Erythroblast (primary cell): ENCODE measurements around the gene DNASE1L3.

Experiments used
- DNase-seq, 2 experiments: peaks; one replicate each; lab custom pipeline; 2025; lab: John Stamatoyannopoulos, UW
- GATA1 ChIP-seq: IDR thresholded peaks from 2 replicates; pipeline ENCODE4 v1.6.1; 2011; ENCODE audit warnings: low read depth, mild to moderate bottlenecking, control low read depth, low read length, moderate library complexity
- POLR2A ChIP-seq: IDR thresholded peaks from 2 replicates; pipeline ENCODE4 v1.6.1; 2011; ENCODE audit warnings: mild to moderate bottlenecking, low read length

DNASE1L3 gene

DNA sequence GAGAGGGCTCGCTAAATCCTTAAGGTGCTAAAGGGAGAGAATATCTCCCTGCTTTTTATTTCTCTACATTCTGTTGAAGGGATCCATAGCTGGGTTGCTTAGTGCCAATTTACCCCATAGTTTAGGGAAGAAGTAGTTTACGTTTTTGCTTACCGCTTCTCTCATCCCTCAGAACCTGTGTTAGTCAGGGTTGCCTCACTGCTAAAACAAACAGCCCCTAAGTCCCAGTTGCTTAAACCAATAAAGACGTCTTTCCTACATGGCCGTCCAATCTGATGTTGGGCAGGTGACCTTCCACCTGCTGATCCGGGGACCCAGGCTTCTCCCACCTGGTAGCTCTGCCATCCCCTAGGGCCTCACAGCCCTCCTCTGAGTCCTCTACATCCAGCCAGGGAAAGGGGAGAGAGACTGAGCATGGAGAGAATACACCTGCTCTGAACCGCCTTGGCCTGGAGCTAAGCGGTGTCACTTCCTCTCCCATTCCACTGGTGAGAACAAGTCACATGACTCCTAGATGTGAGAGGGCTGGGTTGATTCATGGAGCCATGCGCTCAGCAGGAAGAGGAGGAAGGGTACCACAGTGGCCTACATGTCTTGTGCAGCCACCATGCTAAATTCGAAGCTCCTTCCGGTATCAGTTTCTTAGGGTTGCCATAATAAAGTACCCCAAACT lies 26.3 kb downstream of the DNASE1L3 start:
- no peak for DNase-seq
- TF ChIP-seq GATA1 (no peak), POLR2A (no peak)

DNA sequence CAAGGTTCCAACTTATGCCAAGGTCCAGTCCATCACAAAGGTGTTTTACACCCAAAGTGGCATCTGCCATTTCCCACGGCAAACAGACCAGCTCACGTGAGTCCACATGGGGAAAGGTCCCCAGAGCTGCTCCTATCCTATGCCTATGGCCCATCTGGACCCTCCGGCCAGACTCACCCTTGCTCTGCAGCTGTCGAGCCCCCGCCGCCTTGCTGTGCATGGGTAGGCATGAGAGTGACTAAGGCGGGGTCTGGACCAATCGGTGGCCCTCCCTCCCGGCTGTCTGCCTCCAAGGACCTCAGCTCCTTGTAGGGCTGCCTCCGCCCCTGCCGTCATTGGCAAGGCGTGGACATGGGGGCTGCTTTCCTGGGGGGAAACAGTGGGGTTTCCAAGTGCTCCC lies 26.9 kb downstream of the DNASE1L3 start:
- TF ChIP-seq POLR2A (no peak), GATA1 (no peak)

DNA sequence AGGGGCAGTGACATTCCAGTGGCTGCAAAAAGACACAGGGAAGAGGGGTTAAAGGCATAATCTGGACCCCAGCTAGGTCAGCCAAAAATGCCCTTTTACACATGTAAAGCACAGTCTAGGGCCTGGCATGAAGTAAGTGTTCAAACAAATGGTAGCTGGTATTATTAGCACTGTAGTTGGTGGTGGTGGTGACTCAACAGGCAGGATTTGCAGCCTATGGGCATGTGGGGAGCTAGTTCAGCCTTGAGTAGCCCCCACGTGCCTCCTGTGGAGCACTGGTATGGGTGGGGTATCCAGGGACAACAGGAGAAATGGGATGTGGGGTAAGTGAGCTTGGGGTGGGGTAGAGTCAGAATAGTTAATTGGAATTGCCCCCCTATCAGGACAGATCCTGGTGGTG lies 27.6 kb downstream of the DNASE1L3 start:
- TF ChIP-seq POLR2A (no peak), GATA1 (no peak)
- DNase-seq = no peak

More for the DNA sequence above, 26.9 kb downstream of the DNASE1L3 start:
- DNase-seq = no peak

DNA sequence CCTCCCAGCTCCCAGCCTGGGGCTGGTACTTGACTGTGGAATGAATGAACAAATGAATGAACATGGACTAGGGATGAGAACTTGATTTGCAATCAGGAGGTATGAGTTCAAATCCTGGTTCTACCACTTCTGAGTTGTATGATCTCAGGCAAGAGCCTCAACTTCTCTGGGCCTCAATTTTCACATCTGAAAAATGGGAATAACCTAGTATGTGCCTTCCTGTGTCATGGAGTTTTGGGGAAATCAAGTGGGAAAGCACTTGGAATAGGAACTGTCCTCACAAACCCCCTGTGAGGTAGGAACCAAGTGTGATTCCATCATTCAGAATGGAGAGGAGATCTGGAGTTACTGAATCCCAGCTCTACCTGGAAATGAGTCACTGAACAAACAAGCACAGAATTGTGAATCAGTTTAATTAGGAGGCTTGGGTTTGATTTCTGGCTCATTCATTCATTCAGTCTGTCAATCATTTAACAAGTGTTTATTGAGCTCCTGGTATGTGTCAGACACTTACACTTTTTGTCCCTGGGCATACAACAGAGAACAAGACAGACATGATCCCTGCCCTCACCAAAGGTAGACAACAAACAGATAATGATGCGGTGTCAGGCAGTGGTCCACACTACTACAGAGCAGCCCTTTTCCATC lies 29.7 kb downstream of the DNASE1L3 start:
- DNase-seq = no peak
- TF ChIP-seq GATA1 = no peak
- TF ChIP-seq POLR2A = no peak

DNA sequence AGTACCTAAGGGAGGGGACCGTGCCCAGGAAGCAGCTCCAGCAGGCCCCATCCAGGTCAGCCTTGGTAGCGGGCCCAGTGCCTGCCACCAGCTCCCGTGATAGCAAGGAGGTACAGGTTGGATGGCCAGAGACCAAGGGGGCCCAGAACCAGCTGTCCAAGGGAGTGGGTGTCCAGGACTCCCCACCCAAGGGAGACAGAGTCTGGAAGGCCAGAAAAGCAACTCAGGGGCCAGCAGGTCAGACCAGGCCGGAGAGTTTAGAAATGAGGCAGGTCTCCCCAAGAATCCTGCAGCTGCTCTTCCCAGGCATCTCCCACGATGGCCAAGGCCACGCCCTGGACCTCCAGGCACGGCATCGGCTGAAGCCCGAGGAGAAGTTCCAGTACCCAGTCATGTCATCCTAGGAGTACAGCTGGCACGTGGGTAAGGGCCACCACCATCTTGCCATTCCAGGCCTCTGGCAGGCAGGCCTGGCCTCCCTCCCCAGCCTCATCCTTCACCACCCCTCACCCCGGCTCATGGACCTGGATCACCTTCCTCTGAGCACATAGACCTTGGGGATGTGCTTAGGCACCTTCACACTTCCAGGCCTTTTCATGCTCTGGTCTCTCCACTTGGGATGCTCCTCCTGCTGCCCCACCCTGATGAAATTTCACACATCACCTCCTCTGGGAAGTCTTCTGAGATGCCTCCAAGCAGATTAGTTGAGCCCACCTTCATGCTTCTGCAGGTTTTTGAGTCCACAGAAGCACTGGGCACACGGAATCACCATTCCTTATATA lies 30.5 kb downstream of the DNASE1L3 start:
- TF ChIP-seq GATA1 (no peak), POLR2A (no peak)
- DNase-seq = no peak

DNA sequence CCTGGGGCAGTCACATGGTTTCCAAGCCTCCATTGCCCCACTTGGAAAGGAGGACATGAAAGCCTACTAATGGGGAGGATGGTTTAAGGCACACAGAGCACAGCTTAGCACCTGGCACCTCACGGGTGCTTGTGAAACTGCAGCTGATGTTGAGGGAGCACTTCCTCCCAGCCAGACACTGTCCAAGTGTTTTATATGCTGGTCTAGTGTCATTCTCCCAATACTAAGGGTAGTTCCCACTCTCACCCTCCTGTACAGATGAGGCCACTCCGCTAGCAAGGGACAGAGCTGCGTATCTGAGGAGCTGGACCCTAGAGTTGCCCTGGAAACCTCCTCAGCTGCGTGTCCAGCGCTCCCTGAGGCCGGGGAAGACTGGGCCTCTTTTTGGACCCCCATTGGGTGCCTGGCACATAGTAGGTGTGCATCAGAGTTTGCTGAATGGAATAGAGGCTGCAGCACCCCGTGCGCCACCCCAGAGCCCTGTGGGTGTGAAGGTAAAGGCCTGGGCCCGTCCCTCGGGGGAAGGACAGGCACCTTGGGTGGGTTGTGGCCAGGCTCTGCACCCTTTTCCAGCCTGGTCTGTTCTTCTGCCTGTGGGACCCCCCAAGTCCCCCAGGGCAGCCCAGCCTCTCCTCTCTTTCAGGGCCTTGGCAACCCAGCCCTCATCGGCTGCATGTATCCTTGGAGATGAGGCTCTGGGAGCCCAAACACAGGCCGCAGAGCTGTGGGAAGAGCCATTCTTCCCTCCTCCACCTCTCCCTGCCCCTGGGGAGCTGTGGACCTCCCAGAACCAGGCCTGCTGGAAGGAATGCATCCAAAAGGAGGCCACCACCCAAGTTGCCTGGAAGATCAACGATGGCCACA lies 31.3 kb downstream of the DNASE1L3 start:
- TF ChIP-seq GATA1 (no peak), POLR2A (no peak)
- no peak for DNase-seq

DNA sequence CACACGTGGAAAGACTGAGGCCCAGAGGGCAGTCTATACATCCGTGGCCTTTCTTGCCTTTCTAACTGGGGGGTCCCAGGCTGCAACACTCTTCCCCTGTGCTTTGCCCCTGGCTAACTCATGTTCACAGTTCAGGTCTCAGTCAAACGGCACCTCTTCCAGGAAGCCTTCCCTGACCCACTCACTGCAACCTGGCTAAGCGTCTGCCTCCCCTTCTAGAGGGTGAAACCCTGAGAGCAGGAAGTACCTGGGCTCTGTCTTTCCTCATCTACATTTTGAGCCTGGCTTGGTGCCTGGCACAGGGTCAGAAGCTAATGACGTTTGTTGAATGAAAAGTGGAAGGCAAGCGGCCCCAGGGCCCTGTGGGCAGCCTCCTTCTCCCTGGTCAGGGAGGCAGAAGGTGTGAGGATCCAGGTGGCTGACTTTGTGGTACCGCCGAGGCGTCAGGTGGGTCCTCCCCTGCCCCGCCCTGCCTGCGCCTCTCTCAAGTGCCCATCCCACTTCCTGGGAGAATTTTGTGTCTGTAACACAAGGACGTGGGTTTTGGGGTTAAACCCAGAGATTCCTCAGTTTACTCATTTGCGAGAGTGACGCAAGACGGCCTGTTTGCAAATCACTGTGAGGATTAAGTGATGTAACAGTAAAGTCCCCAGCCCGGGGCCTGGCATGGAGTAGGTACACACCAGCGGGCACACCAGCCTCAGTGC lies 32.1 kb downstream of the DNASE1L3 start:
- DNase-seq = no peak
- TF ChIP-seq POLR2A = no peak
- TF ChIP-seq GATA1 = no peak

DNA sequence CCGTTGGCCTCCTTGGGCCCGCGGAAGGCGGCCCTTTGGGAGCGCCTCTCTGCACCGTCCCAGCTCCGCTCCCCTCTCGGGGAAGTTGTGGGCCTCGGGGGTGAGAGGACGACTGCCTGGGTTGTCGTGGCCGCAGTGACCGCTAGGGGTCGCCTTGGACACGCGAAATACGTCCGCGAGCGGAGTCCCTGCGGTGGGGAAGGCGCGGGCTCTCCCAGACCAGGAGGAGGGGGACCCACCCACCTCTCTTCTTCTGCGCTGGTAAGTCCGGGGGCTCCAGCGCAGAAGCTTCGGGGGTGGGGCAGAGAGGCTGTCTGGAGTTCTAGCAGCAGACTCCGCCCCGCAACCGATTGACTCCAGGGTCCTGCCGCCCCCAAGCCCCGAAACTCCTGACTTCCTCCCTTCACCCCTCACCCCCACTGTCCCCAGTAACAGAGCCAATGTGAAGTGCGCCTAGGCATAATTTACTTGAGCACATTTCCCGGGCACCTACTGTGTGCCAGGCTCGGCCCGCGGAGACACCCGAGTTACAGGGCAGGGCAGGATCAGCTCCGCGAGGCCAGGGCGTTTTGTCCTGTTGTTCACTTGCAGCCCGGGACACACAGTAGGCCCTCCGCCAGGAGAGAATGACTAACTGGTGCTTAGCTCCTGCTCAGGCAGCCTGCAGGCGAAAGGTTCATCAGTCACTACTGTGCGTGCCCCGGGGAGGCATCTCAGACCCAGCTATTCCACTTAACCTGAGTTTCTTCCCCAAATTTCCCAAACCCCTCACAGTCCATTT lies 32.8 kb downstream of the DNASE1L3 start:
- DNase-seq = peak; percentile 83 to 89
- TF ChIP-seq GATA1 (no peak), POLR2A (no peak)

DNA sequence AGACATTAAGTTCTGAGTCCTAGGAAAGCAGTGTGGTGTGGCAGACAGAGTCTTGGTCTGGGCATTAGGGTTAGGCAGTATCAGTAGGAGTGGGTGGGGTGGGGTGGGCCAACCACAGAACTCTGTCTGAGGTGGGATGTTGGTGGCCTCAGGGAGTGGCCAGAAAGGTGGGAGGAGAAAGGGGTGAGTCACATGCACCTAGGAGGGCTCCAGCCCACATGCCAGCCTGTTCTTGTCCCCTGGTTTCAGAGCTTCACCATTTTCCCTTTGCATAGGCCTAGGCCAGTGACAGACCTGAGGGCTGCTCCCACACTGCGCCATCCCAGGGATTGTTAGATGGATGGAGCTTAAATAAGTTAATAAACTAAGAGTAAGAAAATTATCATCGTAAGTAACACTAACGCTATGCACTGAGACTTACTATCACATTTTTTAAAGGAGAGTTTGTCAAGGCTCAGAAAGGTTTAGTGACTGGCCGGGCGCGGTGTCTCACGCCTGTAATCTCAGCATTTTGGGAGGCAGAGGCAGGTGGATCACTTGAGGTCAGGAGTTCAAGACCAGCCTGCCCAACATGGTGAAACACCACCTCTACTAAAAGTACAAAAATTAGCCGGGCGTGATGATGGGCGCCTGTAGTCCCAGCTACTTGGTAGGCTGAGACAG lies 33.8 kb downstream of the DNASE1L3 start:
- peak in 1 of 2 experiments; percentile 16 for DNase-seq
- TF ChIP-seq POLR2A = no peak

DNA sequence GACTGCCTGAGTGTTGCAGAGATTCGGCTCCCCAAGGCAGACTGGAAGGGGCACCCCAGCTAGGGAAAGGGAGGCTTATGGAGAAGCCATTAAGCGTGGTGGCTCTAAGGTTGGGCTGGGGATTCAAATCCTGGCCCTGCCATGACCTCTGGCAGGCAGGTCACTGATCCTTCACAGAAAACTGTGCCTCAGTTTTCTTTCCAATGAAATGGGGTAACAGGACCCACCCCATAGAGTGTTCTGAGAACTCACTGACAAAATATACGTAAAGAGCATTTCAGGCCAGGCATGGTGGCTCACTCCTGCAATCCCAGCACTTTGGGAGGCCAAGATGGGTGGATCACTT lies 34.6 kb downstream of the DNASE1L3 start:
- no peak for TF ChIP-seq POLR2A

DNA sequence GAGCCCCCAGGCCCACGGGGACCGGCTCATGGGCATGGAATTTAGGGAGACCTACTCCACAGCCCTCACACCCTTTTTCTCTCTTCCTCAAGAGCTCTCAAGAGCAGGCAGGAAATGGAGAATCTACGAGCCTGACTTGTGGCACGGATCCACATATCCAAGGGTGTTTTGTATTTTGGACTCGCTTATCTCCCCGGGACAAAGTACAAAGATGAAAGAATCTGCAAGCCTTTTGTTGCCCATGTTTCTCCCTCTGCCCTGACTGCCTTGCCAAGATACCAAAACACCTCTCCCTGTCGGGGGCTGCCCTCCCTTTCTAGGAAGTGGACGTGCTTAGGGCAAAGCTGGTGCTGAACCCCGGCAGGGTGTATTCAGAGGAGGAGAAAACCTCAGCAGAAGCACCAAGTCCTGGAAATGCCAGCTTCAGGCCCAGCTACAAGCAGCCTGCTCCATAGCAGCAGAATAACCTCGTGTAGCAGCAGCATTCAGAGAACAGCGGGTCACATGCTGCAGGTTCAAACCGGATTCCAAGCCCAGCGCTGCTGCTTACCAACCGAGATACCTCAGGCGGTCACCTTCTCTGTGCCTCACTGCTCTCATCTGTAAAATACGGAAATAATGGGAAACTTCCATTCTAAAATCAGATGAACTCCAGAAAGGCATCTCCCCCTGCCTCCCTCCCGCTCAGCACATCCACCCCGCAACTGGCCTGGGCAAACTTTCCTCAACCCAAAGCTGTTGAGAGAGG lies 35.2 kb downstream of the DNASE1L3 start:
- peak; percentile 20 to 52 for DNase-seq
- TF ChIP-seq GATA1 = no peak

More for the DNA sequence above, 34.6 kb downstream of the DNASE1L3 start:
- no peak for DNase-seq
